ENCODE measurements around the gene TAPT1.
"Not testable (repeated sequence)": the region's sequence is repeated elsewhere in the genome, so short reads cannot be mapped to it uniquely, and the experiment has no call there.

The TAPT1 gene

GRCh38 chr4:16197876-16198665 lies 28.2 kb downstream of the TAPT1 start:
- no peak for DNase-seq (ENCODE audit: extremely low read depth, low read depth)
- H3K4me3 ChIP-seq (replicated peaks; ENCODE audit: low read depth, low read length): no peak overlapping the region
- no peak for TF ChIP-seq CTCF (IDR thresholded peaks at IDR 0.05; ENCODE audit: low read depth, low read length, missing control alignments)

DNA sequence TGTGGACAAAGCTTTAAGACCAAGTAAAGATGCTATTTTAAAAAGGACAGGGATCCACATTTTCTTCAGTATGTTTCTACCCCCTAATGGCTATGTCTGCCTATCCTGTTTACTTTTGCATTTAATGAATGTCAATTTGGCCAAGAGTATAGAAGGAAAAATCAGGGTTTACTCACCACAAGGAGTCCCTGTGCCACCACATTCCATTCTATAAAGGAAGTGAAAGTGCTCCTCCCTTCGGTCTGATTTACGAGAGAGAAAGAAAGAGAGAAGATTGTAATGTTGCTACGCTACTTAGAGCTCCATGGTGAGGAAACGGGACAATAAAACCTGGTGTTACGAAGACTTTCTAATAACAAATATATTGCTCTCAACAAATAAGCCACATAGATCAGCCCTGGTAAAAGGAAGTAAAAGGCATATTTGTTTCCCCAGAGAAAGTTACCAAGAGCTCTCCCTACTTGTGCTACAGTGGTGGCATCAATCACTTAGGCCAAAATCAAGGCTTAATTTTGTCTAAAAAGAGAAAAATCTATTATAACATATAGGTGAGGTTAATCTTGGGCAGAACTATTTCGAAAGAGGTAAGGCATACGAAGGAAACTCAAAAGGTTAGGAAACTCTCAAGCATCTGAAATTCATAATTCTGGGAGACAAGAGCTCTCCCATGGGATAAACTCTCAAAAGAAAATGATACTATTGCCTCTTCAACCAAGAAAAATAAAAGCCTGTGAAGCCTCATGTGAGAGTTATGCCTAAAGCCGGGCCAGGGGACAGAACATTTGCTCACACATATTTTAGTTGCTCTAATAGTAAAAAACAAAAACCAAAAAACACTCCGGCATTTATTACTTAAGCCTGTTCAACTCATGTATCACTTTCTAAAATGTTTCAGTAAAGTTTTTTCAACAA lies 29.5 kb downstream of the TAPT1 start:
- TF ChIP-seq CTCF (IDR thresholded peaks at IDR 0.05; ENCODE audit: low read depth, low read length, missing control alignments): peak; percentile 11
- DNase-seq (ENCODE audit: extremely low read depth, low read depth): peak; percentile 30
- H3K4me3 ChIP-seq (replicated peaks; ENCODE audit: low read depth, low read length): no peak overlapping the region

DNA sequence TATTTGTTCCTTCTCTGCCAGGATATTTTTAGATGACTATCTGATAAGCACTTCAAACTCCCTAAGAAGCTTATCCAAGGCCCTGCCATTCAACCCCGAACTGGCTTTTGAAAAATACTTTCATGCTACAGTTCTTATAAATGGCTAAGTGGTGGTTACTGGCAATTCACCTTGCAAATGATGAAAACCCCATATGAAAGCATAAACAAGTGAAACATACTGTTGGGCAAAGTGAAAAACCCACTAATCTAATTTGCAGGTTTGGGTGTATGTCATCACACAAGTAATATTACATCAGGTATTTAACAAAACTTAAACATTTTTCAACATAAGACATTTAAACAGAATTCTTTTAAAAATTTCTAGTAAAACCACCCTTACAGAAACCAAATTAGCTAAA lies 31.1 kb downstream of the TAPT1 start:
- TF ChIP-seq CTCF (IDR thresholded peaks at IDR 0.05; ENCODE audit: low read depth, low read length, missing control alignments): no peak
- no peak for DNase-seq (ENCODE audit: extremely low read depth, low read depth)

GRCh38 chr4:16194798-16195197 lies 31.5 kb downstream of the TAPT1 start:
- DNase-seq (ENCODE audit: extremely low read depth, low read depth); H3K4me3 ChIP-seq (replicated peaks; ENCODE audit: low read depth, low read length): not testable (repeated sequence)

More for the DNA sequence above, 31.1 kb downstream of the TAPT1 start:
- no peak overlapping the region for H3K4me3 ChIP-seq (replicated peaks; ENCODE audit: low read depth, low read length)

DNA sequence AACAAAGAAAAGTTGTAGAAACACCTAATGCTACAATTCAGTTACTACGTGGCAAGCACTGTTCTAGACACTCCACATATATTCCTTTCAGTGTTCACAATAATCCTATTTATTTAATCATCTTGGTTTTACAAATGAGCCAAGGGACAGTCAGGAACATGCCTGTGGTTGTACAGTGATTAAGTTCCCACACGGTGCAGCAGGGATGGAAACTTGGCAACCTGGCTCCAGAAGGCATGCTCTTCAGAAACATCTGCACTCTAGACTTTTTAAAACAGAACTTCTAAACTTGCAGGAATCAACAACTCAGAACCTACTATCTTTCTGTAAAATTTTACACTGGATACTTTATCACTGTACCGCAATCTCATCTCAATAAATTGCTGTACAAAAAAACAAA lies 32.1 kb downstream of the TAPT1 start:
- H3K4me3 ChIP-seq (replicated peaks; ENCODE audit: low read depth, low read length): no peak overlapping the region
- TF ChIP-seq CTCF (IDR thresholded peaks at IDR 0.05; ENCODE audit: low read depth, low read length, missing control alignments): no peak
- DNase-seq (ENCODE audit: extremely low read depth, low read depth): no peak

GRCh38 chr4:16192631-16193518 lies 33.4 kb downstream of the TAPT1 start:
- DNase-seq (ENCODE audit: extremely low read depth, low read depth): no peak
- H3K4me3 ChIP-seq (replicated peaks; ENCODE audit: low read depth, low read length): no peak overlapping the region
- no peak for TF ChIP-seq CTCF (IDR thresholded peaks at IDR 0.05; ENCODE audit: low read depth, low read length, missing control alignments)

Measured in HFF-Myc (cell line).